ENCODE results near the gene RNF31. TPM values are rescaled to one million over a fixed set of nuclear protein-coding genes. Genes with fewer than 3 reads are reported as not detected.
A peak's percentile ranks its signal among the peaks of the same experiment; 100 is the strongest.

The RNF31 gene
- total RNA-seq, 1 donor from 2014 or later, result 23.2 TPM

DNA sequence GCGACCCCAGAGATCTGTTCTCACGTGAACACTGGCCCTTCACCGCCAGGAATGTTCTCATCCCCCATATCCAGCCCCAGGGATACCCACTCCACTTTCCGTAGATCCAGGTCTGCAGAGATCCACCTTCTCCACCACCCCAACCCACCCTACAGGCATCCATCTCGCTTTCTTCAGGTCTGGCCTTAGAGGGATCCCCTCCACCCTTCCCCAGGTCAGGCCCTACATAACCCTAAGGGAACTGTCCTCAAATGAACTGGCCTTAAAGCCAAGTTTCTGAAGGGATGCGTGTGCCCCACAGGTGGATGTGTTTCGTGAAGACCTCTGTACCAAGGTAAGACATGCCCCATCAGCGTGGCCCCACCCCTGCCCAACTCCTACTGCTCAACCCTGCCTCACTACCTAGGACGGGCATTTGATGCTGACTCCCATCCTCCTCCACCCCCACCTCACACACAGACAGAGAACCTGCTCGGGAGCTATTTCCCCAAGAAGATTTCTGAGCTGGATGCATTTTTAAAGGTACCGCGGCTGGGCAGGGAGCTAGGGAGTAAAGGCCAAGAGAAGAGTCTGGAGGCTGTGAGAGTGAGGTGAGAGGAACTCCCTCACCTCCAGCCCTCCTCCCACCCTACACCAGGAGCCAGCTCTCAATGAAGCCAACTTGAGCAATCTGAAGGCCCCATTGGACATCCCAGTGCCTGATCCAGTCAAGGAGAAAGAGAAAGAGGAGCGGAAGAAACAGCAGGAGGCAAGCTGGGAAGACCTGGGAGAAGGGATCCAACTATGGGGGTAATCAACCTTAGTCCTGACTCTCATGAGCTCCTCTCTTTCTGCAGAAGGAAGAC lies 10.4 kb upstream of the RNF31 start:
- no peak for FAIRE-seq
- no peak for DNase-seq (ENCODE audit: low spot score in 2 of 2)

DNA sequence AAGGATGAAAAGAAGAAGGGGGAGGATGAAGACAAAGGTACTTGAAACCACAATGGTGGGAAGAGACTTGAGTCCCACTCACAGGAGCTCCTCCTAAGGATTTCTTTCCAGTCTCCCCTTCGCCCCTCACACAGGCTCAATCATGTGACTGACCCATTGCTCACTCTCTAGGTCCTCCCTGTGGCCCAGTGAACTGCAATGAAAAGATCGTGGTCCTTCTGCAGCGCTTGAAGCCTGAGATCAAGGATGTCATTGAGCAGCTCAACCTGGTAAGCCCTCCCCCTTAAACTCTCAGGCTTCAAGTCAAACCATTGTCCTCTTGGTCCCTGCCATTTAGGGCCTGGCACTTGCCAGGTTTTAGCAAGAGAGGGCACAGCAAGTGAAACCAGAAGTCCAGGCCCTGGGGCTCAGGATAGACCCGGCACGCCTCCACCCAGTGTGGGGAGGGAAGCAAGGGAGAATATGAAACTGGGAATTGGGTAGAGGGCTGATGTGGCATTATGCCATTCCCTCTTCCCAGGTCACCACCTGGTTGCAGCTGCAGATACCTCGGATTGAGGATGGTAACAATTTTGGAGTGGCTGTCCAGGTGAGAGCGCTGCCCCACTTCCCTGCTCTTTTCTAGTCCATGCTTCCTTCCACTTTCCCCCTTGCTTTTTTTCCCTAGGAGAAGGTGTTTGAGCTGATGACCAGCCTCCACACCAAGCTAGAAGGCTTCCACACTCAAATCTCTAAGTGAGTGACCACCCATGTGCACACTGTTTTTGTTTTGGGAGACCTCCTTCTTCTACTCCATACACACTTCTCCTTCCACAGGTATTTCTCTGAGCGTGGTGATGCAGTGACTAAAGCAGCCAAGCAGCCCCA lies 9.5 kb upstream of the RNF31 start:
- no peak for FAIRE-seq
- no peak for DNase-seq (ENCODE audit: low spot score in 2 of 2)

DNA sequence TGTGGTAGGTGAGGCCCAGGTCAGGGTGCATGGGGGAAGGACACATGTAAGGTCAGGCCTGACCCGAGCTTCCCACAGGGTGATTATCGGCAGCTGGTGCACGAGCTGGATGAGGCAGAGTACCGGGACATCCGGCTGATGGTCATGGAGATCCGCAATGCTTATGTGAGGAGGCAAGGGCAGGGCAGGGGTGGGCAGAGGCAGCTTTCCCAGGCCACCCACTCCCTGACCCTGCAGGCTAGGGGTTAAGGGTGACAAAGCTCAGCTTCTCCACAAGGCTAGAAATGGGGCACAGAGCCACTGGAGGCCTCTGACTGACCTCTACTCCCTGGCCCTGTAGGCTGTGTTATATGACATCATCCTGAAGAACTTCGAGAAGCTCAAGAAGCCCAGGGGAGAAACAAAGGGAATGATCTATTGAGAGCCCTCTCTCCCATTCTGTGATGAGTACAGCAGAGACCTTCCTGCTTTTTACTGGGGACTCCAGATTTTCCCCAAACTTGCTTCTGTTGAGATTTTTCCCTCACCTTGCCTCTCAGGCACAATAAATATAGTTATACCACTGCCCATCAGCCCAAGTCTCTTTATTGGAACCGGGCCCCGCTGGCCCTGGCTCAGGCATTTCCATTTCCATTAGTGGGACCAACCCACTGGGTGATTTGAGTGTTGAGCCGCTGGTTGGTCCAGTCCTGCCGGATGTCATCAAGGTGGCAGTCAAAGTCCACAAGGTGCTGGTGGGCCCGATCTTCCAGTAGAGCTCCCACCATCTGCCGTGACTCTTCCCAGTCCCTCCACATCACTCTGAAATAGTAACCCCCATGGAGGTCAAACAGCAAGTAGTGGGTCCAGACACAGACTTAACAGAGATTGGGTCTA lies 8.7 kb upstream of the RNF31 start:
- DNase-seq (ENCODE audit: low spot score in 2 of 2) (no peak), FAIRE-seq (no peak)

DNA sequence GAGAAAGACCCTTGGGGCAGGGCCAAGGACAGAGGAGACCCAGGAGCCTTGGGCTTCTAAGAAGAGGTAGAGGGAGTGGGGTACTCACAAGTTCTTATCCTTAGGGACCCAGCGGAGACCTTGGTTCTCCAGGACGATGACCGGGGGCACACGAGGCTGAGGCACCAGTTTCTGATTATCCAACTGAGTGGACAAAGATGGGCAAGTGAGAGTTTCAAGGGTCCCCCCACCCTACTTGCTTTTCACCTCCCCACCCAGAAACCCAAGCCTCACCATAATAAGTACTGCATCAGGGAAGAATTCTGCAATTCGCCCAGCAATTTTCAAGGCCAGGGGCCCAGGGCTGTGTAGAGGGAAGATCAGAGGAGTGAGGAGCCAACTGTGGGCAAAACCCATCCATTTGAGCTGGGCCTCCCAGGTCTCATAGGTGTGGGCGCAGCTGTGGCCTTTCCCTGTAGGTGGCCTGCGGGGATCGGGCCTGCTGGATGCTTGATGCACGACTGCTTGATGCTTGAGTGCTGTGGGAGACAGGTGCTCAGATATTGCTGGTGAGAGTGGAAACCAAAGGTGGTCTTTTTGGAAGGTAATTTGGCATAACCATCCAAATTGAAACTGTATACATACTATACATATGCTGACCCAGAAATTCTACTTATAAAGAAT lies 7.9 kb upstream of the RNF31 start:
- FAIRE-seq, result no peak
- DNase-seq (ENCODE audit: low spot score in 2 of 2), result no peak

DNA sequence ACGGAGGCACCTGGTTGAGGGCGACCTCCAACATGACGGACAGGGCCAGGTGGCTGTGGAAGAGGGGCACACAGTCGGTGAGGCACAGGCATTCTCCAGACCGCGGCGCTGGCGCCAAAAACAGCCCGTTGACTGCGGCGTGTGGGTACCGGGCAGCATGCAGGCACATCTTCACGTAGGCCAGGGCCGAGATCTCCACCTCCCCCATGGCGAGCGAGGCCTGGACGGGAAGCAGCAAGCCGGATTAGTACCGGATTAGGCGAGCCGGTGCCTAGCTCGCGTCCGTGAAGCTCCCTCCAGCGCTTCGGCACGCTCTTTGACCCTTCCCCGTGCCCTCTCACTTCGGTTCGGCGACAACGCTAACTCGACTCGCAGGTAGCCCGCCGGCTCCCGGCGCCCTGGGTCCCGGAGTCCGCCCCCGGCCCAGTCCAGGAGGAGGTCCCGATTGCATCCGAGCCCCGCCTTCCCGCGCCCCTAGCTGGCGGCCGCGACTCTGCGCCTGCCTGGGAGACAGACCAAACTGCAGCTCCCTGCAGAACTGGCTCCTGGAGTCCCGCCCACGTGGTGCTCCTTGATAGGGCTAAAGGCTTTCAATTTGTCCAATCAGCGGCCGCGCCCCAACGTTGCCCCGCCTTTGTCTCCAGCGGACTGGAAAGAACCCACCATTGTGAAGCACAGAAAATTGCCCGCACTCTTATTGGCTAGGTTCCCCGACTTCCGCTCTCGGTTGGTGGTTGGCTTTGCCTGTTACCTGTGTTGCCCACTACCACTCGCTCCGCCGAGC lies 6.0 kb upstream of the RNF31 start, which contains the start of gene EMC9:
TSS of gene EMC9 (minus strand) at position 495 of the 784 bp plus-strand sequence. CDS start at position 208, 287 bp downstream.
- peak; percentile 98 for DNase-seq (ENCODE audit: low spot score in 2 of 2)
- FAIRE-seq, result no peak

DNA sequence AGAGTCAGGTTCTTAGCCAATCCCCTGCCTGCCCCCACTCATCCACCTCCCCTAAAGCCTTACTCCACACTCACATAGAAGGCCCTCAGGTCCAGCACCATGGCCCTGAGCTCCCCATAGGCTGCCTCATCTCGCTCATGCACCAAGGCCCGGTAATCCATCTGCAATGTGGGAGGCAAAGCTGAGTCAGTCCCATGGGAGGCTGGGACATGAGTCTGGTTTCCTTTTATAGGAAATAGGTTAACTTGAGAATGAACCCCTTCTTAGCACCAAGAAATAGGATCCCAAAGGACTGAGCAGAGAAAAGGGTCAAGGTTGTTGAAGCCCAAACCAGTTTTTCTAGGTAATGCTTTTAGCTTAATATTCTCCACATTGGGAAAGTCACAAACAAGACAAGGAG lies 3.8 kb upstream of the RNF31 start:
- FAIRE-seq (no peak), DNase-seq (ENCODE audit: low spot score in 2 of 2) (no peak)

DNA sequence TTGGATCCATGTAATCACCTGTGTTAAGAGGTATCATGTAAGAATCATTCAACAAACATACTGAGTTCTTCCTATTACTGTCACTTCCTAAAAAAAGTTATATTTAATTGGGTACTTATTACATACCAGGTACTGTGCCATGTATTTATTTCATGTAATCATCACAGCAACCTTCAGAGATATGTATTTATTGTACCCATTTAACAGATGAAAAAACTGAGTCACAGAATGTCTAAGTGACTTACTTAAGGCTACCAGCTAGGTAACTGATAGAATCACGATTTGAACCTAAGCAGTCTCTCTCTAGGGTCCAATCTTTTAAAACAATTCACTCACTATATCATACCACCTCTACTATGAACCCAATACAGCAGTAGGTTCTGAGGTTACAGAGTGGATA lies 2.8 kb upstream of the RNF31 start:
- FAIRE-seq (no peak), DNase-seq (ENCODE audit: low spot score in 2 of 2) (no peak)

DNA sequence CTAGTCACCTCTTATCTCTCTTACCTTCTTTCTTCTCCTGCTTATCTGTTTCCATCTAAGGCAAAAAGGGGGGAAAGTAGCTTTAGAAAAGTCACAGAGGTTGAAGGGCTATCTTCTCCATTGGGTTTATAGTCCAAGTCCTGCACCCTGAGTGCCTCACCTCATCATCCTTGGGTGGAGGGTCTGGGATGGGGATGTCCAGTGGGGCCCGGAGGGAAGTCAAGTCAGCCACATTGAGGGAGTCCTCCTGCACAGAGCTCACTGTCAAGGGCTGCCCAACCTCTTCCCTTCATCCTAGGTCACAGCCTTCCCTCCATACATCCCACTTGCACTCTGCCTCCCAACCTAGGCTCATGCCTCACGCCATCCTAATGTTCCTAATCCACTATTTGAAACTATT lies 2.1 kb upstream of the RNF31 start:
- DNase-seq (ENCODE audit: low spot score in 2 of 2), result no peak
- FAIRE-seq, result no peak

DNA sequence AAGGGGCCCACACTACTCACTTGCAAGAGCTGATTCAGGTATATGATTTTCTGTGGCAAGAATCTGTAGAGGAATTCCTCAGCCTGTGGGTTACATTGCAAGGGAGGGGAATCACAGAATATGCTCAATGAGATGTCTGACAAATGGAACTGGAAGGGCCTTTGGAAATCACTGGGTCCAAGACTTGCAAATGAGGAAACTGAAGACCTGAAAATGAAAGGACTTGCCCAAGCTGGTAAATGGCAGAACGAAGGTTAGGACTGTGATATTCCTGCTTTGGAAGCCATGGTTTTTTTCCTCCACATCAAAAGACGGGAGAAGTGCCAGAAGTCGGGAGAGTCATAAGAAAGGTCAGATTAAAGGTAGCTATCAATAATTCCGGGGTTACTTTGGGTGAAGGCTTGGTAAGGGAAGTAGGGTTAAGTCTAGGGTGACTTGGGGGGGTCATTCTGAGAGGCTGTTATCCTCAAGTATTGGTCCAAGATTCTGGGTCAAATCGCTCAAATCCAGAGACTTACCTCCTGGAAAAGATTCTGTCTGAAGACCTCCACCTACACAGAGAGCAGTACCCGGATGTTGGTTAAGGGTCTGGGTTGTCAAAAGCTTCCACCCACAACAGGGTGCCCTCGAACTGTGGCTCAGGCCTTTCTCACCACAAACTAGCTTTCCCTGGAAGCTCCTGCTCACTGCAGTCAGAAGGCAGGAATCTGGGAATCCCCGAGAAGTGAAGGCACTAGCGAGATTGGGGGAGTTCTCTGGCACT lies 1.4 kb upstream of the RNF31 start:
- FAIRE-seq, result no peak
- DNase-seq (ENCODE audit: low spot score in 2 of 2), result no peak

DNA sequence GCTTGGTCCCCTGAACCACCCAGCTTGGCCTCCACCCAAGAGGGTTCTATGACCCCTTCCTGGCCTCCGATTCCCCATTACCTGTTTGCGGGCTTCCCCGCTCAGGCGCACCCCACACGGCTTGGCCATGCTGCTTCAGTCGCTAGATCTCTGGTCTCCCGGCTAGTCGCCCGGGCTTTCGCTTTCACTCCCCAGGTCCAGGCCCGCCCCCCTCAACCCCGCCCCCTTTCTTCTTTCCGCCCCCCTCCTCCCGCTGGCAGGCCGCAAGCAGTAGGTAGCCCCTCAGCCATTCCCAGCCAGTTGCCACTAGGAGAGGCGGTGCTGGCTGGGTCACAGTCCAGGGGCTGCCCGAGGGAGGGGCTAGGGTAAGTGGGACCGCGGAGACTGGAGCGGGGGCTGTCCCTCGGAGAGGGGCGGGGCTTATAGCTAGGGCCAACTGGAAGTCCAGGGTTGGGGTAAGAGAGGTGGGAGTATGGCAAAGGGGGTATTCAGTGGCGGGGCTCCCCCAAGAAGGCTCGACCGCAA lies 783 bp upstream of the RNF31 start, which contains the start of gene PSME2:
TSS of gene PSME2 (minus strand) at position 158 of the 525 bp plus-strand sequence. CDS start at position 129, 29 bp downstream.
- DNase-seq (ENCODE audit: low spot score in 2 of 2) (peak; percentile 84 to 89), FAIRE-seq (no peak)

DNA sequence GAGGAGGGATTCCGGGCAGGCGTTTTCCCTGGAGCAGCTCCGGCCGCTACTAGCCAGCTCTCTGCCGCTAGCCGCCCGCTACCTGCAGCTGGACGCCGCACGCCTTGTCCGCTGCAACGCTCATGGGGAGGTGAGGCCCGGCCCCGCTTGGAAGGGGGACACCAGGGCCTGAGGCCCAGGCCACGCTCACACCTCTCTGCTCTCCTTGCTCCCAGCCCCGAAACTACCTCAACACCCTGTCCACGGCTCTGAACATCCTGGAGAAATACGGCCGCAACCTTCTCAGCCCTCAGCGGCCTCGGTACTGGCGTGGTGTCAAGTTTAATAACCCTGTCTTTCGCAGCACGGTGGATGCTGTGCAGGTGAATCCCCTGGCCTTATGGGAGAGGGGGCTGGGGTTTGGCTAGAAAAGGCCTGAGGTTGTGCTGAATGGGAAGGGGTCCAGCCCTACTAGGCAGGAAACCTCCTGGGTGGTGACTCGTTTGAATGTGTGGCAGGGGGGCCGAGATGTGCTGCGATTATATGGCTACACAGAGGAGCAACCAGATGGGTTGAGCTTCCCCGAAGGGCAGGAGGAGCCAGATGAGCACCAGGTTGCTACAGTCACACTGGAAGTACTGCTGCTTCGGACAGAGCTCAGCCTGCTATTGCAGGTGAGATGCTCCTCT lies 597 bp downstream of the RNF31 start:
- DNase-seq (ENCODE audit: low spot score in 2 of 2) (peak in 1 of 2 donors; percentile 38), FAIRE-seq (no peak)

DNA sequence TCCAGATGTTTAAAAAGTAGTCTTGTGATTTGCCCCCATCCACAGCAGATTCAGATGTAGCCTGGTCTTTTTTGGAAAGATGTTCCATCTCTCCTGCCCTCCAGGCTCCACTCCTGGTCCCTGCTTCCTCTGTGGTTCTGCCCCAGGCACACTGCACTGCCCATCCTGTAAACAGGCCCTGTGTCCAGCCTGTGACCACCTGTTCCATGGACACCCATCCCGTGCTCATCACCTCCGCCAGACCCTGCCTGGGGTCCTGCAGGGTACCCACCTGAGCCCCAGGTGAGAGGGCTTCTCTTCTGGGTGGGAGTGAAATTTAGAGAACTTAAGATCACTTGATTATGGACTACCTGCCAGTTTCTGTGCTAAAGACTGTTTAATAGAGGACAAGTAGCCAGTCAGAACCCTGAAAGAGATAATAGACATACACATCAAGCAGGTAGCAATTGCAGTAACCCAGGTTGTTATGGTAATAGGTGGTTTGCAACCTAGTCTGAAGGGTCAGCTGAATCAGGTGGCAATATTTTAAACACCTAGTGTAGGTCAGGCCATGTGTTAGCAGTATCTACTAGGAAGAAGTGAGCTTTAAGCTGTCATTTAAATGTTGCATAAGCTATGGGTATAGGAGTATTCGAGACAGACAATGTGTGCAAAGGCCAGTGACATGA lies 2.1 kb downstream of the RNF31 start:
- no peak for FAIRE-seq

DNA sequence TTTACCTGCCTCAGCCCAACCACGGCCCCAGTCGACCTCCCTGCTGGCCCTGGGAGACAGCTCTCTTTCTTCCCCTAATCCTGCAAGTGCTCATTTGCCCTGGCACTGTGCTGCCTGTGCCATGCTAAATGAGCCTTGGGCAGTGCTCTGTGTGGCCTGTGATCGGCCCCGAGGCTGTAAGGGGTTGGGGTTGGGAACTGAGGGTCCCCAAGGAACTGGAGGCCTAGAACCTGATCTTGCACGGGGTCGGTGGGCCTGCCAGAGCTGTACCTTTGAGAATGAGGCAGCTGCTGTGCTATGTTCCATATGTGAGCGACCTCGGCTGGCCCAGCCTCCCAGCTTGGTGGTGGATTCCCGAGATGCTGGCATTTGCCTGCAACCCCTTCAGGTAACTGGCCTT lies 2.8 kb downstream of the RNF31 start:
- FAIRE-seq, result no peak

More for the DNA sequence above, 2.1 kb downstream of the RNF31 start:
- no peak for DNase-seq (ENCODE audit: low spot score in 2 of 2)

DNA sequence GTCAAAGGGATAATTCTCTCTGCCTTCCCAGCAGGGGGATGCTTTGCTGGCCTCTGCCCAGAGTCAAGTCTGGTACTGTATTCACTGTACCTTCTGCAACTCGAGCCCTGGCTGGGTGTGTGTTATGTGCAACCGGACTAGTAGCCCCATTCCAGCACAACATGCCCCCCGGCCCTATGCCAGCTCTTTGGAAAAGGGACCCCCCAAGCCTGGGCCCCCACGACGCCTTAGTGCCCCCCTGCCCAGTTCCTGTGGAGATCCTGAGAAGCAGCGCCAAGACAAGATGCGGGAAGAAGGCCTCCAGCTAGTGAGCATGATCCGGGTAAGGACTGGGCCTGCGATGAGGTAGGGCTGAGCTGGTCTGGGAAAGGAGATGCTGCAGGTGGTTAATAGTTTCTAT lies 3.3 kb downstream of the RNF31 start:
- FAIRE-seq (no peak), DNase-seq (ENCODE audit: low spot score in 2 of 2) (no peak)

More for the DNA sequence above, 2.8 kb downstream of the RNF31 start:
- no peak for DNase-seq (ENCODE audit: low spot score in 2 of 2)

DNA sequence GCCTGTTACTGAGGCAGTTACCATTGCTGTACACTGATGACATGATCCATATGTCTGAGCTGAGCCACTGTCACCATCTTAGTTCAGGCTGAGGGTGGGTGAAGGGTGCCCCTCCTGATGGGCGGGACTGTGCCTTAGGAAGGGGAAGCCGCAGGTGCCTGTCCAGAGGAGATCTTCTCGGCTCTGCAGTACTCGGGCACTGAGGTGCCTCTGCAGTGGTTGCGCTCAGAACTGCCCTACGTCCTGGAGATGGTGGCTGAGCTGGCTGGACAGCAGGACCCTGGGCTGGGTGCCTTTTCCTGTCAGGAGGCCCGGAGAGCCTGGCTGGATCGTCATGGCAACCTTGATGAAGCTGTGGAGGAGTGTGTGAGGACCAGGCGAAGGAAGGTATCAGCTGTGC lies 3.7 kb downstream of the RNF31 start:
- DNase-seq (ENCODE audit: low spot score in 2 of 2), result no peak
- no peak for FAIRE-seq

DNA sequence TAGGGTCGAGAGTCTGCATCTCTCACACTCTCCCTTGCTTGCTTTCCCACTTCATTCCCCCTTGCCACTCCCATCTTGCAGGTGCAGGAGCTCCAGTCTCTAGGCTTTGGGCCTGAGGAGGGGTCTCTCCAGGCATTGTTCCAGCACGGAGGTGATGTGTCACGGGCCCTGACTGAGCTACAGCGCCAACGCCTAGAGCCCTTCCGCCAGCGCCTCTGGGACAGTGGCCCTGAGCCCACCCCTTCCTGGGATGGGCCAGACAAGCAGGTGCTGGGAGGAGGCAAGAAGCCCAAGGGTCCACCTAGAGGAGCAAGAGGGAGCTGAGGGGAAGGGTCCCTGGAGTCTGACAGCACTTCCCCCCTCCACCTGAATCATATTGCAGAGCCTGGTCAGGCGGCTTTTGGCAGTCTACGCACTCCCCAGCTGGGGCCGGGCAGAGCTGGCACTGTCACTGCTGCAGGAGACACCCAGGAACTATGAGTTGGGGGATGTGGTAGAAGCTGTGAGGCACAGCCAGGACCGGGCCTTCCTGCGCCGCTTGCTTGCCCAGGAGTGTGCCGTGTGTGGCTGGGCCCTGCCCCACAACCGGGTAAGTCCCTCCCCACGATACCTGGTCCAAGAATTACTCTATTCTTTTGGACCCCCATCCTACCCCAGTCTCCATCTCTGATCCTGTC lies 4.2 kb downstream of the RNF31 start:
- FAIRE-seq (no peak), DNase-seq (ENCODE audit: low spot score in 2 of 2) (no peak)
